IMR-90 (cell line): ENCODE results near the gene GDPD3. TPM values are rescaled to one million over a fixed set of nuclear protein-coding genes. Genes with fewer than 3 reads are reported as not detected.

Experiments
- ATAC-seq: fragments of 200-7000 bp; cut with Tn5 transposase; 2 replicates; pipeline ENCODE4 v1.9.1; 2020; ENCODE audit warnings: low read depth, mild to moderate bottlenecking, moderate library complexity
- BruUV-seq: library from RNA; stranded (reverse); fragments of 400-500 nt; replicated peaks from 2 replicates; lab custom pipeline; 2021; lab: Mats Ljungman, UMichigan
- CTCF ChIA-PET: fragments of 300-600 bp; formaldehyde crosslinking; extraction: SDS; loops from one replicate; lab custom pipeline; 2021; ENCODE audit warnings: antibody characterized with exemption; lab: Yijun Ruan, JAX
- POLR2A ChIA-PET: fragments of 300-600 bp; sonication (Branson Sonifier 250); formaldehyde crosslinking; loops from one replicate; lab custom pipeline; 2022; ENCODE audit warnings: antibody characterized with exemption; ENCODE audit not compliant: unreplicated experiment; lab: Charles Lee
- DNase-seq: peaks from one replicate; pipeline ENCODE4 v3.0.0; 2013
- H2AFZ ChIP-seq: replicated peaks from 2 replicates; pipeline ENCODE3; 2013; ENCODE audit warnings: low read length, mild to moderate bottlenecking; ENCODE audit not compliant: poor library complexity
- H2AK5ac ChIP-seq: 2 replicates; pipeline ENCODE4 v1.6.1; 2013; ENCODE audit warnings: low read depth, low read length, inconsistent platforms
- H2AK9ac ChIP-seq: replicated peaks from 2 replicates; pipeline ENCODE3; 2013; ENCODE audit warnings: mild to moderate bottlenecking, low read depth, low read length, moderate library complexity; ENCODE audit not compliant: poor library complexity
- H2BK120ac ChIP-seq: 2 replicates; pipeline ENCODE4 v1.6.1; 2013; ENCODE audit warnings: low read depth, low read length, inconsistent platforms
- H2BK15ac ChIP-seq: 3 replicates; pipeline ENCODE4 v1.6.1; 2013; ENCODE audit warnings: low read depth, low read length, inconsistent platforms
- H2BK20ac ChIP-seq: 2 replicates; pipeline ENCODE4 v1.6.1; 2013; ENCODE audit warnings: low read depth, mild to moderate bottlenecking, inconsistent platforms, low read length, moderate library complexity
- H2BK5ac ChIP-seq: 2 replicates; pipeline ENCODE4 v1.6.1; 2013; ENCODE audit warnings: mild to moderate bottlenecking, low read depth, low read length, inconsistent platforms; ENCODE audit not compliant: poor library complexity, severe bottlenecking
- H3K14ac ChIP-seq: replicated peaks from 2 replicates; pipeline ENCODE4 v1.6.1; 2013; ENCODE audit warnings: low read depth, low read length, inconsistent platforms
- H3K18ac ChIP-seq: 2 replicates; pipeline ENCODE4 v1.6.1; 2013; ENCODE audit warnings: low read depth, low read length, control low read depth
- H3K23ac ChIP-seq: 2 replicates; pipeline ENCODE4 v1.6.1; 2013; ENCODE audit warnings: low read depth, low read length, inconsistent platforms
- H3K27ac ChIP-seq: 2 replicates; pipeline ENCODE4 v1.5.1; 2013; ENCODE audit warnings: mild to moderate bottlenecking, control low read depth, low read length; ENCODE audit not compliant: insufficient read depth
- H3K27me3 ChIP-seq: 2 replicates; pipeline ENCODE4 v1.6.1; 2013; ENCODE audit warnings: low read length; ENCODE audit not compliant: control insufficient read depth, insufficient read depth
- H3K36me3 ChIP-seq: 2 replicates; pipeline ENCODE4 v1.6.1; 2013; ENCODE audit warnings: low read length, mixed read lengths; ENCODE audit not compliant: control insufficient read depth, insufficient read depth
- H3K4ac ChIP-seq: 2 replicates; pipeline ENCODE4 v1.6.1; 2013; ENCODE audit warnings: low read depth, low read length, inconsistent platforms
- H3K4me1 ChIP-seq: 2 replicates; pipeline ENCODE4 v1.6.1; 2013; ENCODE audit warnings: low read length, mixed read lengths; ENCODE audit not compliant: control insufficient read depth, insufficient read depth
- H3K4me2 ChIP-seq: 2 replicates; pipeline ENCODE4 v1.6.1; 2013; ENCODE audit warnings: low read depth, mild to moderate bottlenecking, control low read depth, low read length, moderate library complexity
- H3K4me3 ChIP-seq: 2 replicates; pipeline ENCODE4 v1.5.1; 2013; ENCODE audit warnings: low read depth, mild to moderate bottlenecking, control low read depth, low read length, moderate library complexity; ENCODE audit not compliant: insufficient read depth
- H3K56ac ChIP-seq: 2 replicates; pipeline ENCODE4 v1.6.1; 2013; ENCODE audit warnings: low read length, inconsistent platforms; ENCODE audit not compliant: insufficient read depth; ENCODE audit errors: extremely low read depth
- H3K79me1 ChIP-seq, 2 experiments: 2 replicates each; pipeline ENCODE4 v1.6.1; 2013; ENCODE audit warnings: low read length in 2 of 2, inconsistent platforms in 1 of 2, low read depth in 1 of 2
- H3K9ac ChIP-seq: 2 replicates; pipeline ENCODE4 v1.6.1; 2013; ENCODE audit warnings: low read depth, low read length, control low read depth
- H3K9me1 ChIP-seq: 2 replicates; pipeline ENCODE4 v1.6.1; 2013; ENCODE audit warnings: low read length, inconsistent platforms; ENCODE audit not compliant: insufficient read depth
- H3K9me3 ChIP-seq: 2 replicates; pipeline ENCODE4 v1.6.1; 2013; ENCODE audit warnings: low read length; ENCODE audit not compliant: control insufficient read depth, insufficient read depth
- H4K20me1 ChIP-seq: 2 replicates; pipeline ENCODE4 v1.6.1; 2013; ENCODE audit warnings: low read length, inconsistent platforms; ENCODE audit not compliant: insufficient read depth
- H4K5ac ChIP-seq: 2 replicates; pipeline ENCODE4 v1.6.1; 2013; ENCODE audit warnings: mild to moderate bottlenecking, low read depth, low read length, control low read depth
- H4K8ac ChIP-seq, 2 experiments: 2 replicates each; pipeline ENCODE4 v1.6.1; 2013; ENCODE audit warnings: low read depth in 2 of 2, low read length in 2 of 2, control low read depth in 1 of 2, inconsistent platforms in 1 of 2
- H4K91ac ChIP-seq: 2 replicates; pipeline ENCODE4 v1.6.1; 2013; ENCODE audit warnings: low read depth, low read length, inconsistent platforms; ENCODE audit not compliant: insufficient read depth
- BHLHE40 ChIP-seq: fragments of 150-350 bp; IDR thresholded peaks from 2 replicates; pipeline ENCODE4 v1.6.1; 2016; ENCODE audit warnings: mild to moderate bottlenecking, low read depth, low read length
- CEBPB ChIP-seq: IDR thresholded peaks from 2 replicates; pipeline ENCODE4 v1.6.1; 2012; ENCODE audit warnings: low read depth, low read length, improper control_type of control experiment
- CHD1 ChIP-seq: IDR thresholded peaks from 2 replicates; pipeline ENCODE4 v1.6.1; 2012; ENCODE audit warnings: low read depth, low read length, improper control_type of control experiment
- FOS ChIP-seq: fragments of 150-350 bp; IDR thresholded peaks from 2 replicates; pipeline ENCODE4 v1.6.1; 2016; ENCODE audit warnings: low read depth, low read length
- MAFK ChIP-seq: IDR thresholded peaks from 2 replicates; pipeline ENCODE4 v1.6.1; 2012; ENCODE audit warnings: low read depth, low read length, improper control_type of control experiment
- MAZ ChIP-seq: IDR thresholded peaks from 2 replicates; pipeline ENCODE4 v1.6.1; 2012; ENCODE audit warnings: low read depth, mild to moderate bottlenecking, low read length, improper control_type of control experiment, moderate library complexity, borderline replicate concordance
- MXI1 ChIP-seq: IDR thresholded peaks from 2 replicates; pipeline ENCODE4 v1.6.1; 2012; ENCODE audit warnings: low read depth, mild to moderate bottlenecking, low read length, moderate library complexity, borderline replicate concordance
- NFE2L2 ChIP-seq: fragments of 150-350 bp; IDR thresholded peaks from 2 replicates; pipeline ENCODE4 v1.6.1; 2016; ENCODE audit warnings: low read depth, mild to moderate bottlenecking, low read length
- POLR2A ChIP-seq: IDR thresholded peaks from 2 replicates; pipeline ENCODE4 v1.6.1; 2012; ENCODE audit warnings: mild to moderate bottlenecking, low read depth, low read length
- RAD21 ChIP-seq: IDR thresholded peaks from 2 replicates; pipeline ENCODE4 v1.6.1; 2012; ENCODE audit warnings: low read length, improper control_type of control experiment
- RCOR1 ChIP-seq: IDR thresholded peaks from 2 replicates; pipeline ENCODE4 v1.6.1; 2012; ENCODE audit warnings: mild to moderate bottlenecking, low read length, improper control_type of control experiment; ENCODE audit not compliant: insufficient replicate concordance
- RFX5 ChIP-seq: IDR thresholded peaks from 2 replicates; pipeline ENCODE4 v1.8.0; 2012; ENCODE audit warnings: low read depth, mild to moderate bottlenecking, low read length, moderate library complexity
- WGBS, 2 experiments: methylation state at CpG; one replicate each; pipeline versions ENCODE4 v1.1.5 to v1.1.7; 2013; ENCODE audit warnings: missing lambda C conversion rate in 2 of 2; ENCODE audit not compliant: insufficient read length in 1 of 2; ENCODE audit errors: extremely low coverage in 2 of 2; 5-methylcytosine and 5-hydroxymethylcytosine counted together
- dilution Hi-C: fragments of 300-500 bp; cut with HindIII; formaldehyde crosslinking; loops from one replicate; pipeline ENCODE4 v1.14.3; 2018; ENCODE audit warnings: low sequenced_read_pairs; ENCODE audit not compliant: unreplicated experiment
- in situ Hi-C: fragments of 300-500 bp; cut with MboI; formaldehyde crosslinking; loops from 3 replicates; pipeline ENCODE4 v1.14.3; 2019; ENCODE audit warnings: low sequenced_read_pairs, inconsistent platforms, mixed read lengths
- intact Hi-C: fragments of 100-400 bp; cut with micrococcal nuclease; formaldehyde crosslinking; loops from 2 replicates; pipeline ENCODE4 v1.10.0; 2022
- polyA plus RNA-seq, 3 experiments: library from polyadenylated mRNA; depleted of rRNA; stranded (reverse); fragments of >200 nt; gene quantifications; 2 replicates each; pipeline ENCODE4 v1.2.3, GENCODE V29; 2012; ENCODE audit warnings: low replicate concordance in 1 of 3
- total RNA-seq: library from RNA; depleted of rRNA; stranded (reverse); fragments of >200 nt; gene quantifications from 2 replicates; pipeline ENCODE4 v1.2.3, GENCODE V29; 2012
- TF ChIP-seq, protein P1 (sequence below): fragments of 150-350 bp; IDR thresholded peaks from 2 replicates; pipeline ENCODE4 v1.6.1; 2016; ENCODE audit warnings: low read depth, mild to moderate bottlenecking, low read length, moderate library complexity, borderline replicate concordance
- TF ChIP-seq, protein P2 (sequence below): fragments of 150-350 bp; IDR thresholded peaks from 2 replicates; pipeline ENCODE4 v1.6.1; 2017; ENCODE audit warnings: mild to moderate bottlenecking, antibody characterized with exemption, low read length, low read depth
- TF ChIP-seq, protein P3 (sequence below): conservative IDR thresholded peaks from 2 replicates; pipeline ENCODE4 v1.5.1; 2012; ENCODE audit warnings: mild to moderate bottlenecking, low read depth, low read length, improper control_type of control experiment

GDPD3 gene
- total and polyA plus RNA-seq, 2 of the 4 experiments (the other 2 are of a cell fraction) = under 0.01 to 19.5 TPM

DNA sequence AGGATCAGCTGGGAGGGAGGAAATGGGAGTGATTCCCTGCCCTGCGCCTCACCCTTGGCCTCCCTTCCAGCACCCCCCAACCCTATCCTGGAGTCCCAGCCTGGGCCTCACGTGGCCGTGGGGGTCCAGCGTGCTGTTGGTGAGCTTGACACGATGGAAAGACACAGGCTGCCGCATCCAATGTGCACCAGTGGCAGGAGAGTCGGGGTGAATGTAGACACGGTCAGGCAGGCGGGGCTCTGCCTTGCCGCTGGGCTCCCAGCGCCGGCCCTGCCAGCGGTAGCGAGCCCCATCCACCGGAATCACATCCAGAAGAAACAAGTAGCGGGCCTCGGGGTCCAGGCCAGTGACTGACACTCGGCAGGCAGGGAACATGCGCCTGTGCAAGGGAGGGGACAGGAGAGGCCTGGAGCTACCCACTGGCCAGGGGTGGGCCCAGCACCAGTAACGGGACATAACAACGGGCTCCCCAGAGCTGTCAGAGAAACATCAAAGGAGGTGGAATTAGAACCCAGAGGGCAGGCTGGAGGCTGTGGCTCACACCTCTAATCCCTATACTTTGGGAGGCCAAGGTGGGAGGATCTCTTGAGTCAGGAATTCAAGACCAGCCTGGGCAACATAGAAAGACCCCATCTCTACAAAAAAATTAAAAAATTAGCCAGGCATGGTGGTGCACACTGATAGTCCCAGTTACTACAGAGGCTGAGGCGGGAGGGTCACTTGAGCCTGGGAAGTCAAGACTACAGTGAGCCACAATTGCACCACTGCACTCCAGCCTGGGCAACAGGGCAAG is 24.3 kb downstream of the GDPD3 start:
- no peak overlapping the region for H3K4me3 ChIP-seq
- H4K8ac ChIP-seq = no peak overlapping the region
- no peak overlapping the region for H3K56ac ChIP-seq
- WGBS, 2 experiments = 73% methylated on average over 4 of the region's 22 CpGs; no CpG with 5 or more reads in 1 of the 2 experiments
- peaks cover 3% of the 10 kb centered on the region; the same call in 1 of the 2 replicates for H3K4me1 ChIP-seq
- no peak overlapping the region for H2BK120ac ChIP-seq
- no peak overlapping the region for H3K18ac ChIP-seq
- BruUV-seq = no TSS peak
- no peak overlapping the region for H4K91ac ChIP-seq
- H4K5ac ChIP-seq = no peak overlapping the region
- H2AFZ ChIP-seq = peak overlapping the region; percentile 46
- peaks cover 23% of the 10 kb centered on the region for H3K36me3 ChIP-seq
- no peak for DNase-seq
- no peak overlapping the region for H3K27ac ChIP-seq
- H3K9me3 ChIP-seq = no peaks in the 10 kb centered on the region
- H3K14ac ChIP-seq = no peak overlapping the region
- no peak for ATAC-seq
- H3K79me1 ChIP-seq = peaks cover 0 to 4% of the 10 kb centered on the region in 2 experiments; a peak in 2 of 4 replicates
- POLR2A ChIA-PET = no interaction called here
- H3K4me2 ChIP-seq = no peak overlapping the region
- peaks cover 6% of the 10 kb centered on the region for H4K20me1 ChIP-seq
- H3K9me1 ChIP-seq = no peaks in the 10 kb centered on the region
- H2BK5ac ChIP-seq = no peak overlapping the region
- intact Hi-C loops = no loop called here
- H2AK9ac ChIP-seq = no peak overlapping the region
- dilution Hi-C loops = no loop called here
- no peaks in the 10 kb centered on the region for H3K27me3 ChIP-seq
- H3K4ac ChIP-seq = no peak overlapping the region
- in situ Hi-C loops = no loop called here
- no peak overlapping the region for H3K9ac ChIP-seq
- peak overlapping the region; percentile 51 for H2AK5ac ChIP-seq
- H3K23ac ChIP-seq = no peak overlapping the region
- H2BK20ac ChIP-seq = no peak overlapping the region
- CTCF ChIA-PET = no interaction called here
- no peak overlapping the region for H2BK15ac ChIP-seq
- no peak for TF ChIP-seq MAZ
- TF ChIP-seq, protein P1, sequence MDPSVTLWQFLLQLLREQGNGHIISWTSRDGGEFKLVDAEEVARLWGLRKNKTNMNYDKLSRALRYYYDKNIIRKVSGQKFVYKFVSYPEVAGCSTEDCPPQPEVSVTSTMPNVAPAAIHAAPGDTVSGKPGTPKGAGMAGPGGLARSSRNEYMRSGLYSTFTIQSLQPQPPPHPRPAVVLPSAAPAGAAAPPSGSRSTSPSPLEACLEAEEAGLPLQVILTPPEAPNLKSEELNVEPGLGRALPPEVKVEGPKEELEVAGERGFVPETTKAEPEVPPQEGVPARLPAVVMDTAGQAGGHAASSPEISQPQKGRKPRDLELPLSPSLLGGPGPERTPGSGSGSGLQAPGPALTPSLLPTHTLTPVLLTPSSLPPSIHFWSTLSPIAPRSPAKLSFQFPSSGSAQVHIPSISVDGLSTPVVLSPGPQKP = no peak
- TF ChIP-seq RAD21 = no peak
- no peak for TF ChIP-seq BHLHE40
- TF ChIP-seq RFX5 = no peak
- no peak for TF ChIP-seq POLR2A
- no peak for TF ChIP-seq RCOR1
- no peak for TF ChIP-seq MAFK
- TF ChIP-seq NFE2L2 = no peak
- no peak for TF ChIP-seq FOS
- TF ChIP-seq MXI1 = no peak
- TF ChIP-seq, protein P2, sequence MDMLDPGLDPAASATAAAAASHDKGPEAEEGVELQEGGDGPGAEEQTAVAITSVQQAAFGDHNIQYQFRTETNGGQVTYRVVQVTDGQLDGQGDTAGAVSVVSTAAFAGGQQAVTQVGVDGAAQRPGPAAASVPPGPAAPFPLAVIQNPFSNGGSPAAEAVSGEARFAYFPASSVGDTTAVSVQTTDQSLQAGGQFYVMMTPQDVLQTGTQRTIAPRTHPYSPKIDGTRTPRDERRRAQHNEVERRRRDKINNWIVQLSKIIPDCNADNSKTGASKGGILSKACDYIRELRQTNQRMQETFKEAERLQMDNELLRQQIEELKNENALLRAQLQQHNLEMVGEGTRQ = no peak
- TF ChIP-seq, protein P3, sequence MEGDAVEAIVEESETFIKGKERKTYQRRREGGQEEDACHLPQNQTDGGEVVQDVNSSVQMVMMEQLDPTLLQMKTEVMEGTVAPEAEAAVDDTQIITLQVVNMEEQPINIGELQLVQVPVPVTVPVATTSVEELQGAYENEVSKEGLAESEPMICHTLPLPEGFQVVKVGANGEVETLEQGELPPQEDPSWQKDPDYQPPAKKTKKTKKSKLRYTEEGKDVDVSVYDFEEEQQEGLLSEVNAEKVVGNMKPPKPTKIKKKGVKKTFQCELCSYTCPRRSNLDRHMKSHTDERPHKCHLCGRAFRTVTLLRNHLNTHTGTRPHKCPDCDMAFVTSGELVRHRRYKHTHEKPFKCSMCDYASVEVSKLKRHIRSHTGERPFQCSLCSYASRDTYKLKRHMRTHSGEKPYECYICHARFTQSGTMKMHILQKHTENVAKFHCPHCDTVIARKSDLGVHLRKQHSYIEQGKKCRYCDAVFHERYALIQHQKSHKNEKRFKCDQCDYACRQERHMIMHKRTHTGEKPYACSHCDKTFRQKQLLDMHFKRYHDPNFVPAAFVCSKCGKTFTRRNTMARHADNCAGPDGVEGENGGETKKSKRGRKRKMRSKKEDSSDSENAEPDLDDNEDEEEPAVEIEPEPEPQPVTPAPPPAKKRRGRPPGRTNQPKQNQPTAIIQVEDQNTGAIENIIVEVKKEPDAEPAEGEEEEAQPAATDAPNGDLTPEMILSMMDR = no peak
- no peak for TF ChIP-seq CHD1
- TF ChIP-seq CEBPB = no peak
